GM23338 (cell line): ENCODE data around the gene SH2D4B. TPM values are rescaled to one million over a fixed set of nuclear protein-coding genes. Genes with fewer than 3 reads are reported as not detected.

ENCODE experiments used
- ATAC-seq: fragments of 200-7000 bp; cut with Tn5 transposase; 3 replicates; pipeline ENCODE4 v1.9.1; 2020
- DNase-seq: peaks from one replicate; pipeline ENCODE4 v3.0.0-alpha.2; 2015; ENCODE audit warnings: low spot score
- H2AFZ ChIP-seq: fragments of 200-600 bp; sonication (generic); 2 replicates; pipeline ENCODE4 v1.8.0; 2016; ENCODE audit warnings: antibody characterized with exemption, mild to moderate bottlenecking, moderate library complexity
- H3F3A ChIP-seq: fragments of 200-600 bp; sonication (generic); replicated peaks from 2 replicates; pipeline ENCODE4 v1.8.0; 2017; ENCODE audit warnings: antibody characterized with exemption, mixed run types, low read depth
- H3K27ac ChIP-seq: fragments of 200-600 bp; sonication (generic); 2 replicates; pipeline ENCODE4 v1.6.1; 2016; ENCODE audit warnings: low read depth
- H3K27me3 ChIP-seq: fragments of 200-600 bp; sonication (generic); 2 replicates; pipeline ENCODE4 v1.8.0; 2016; ENCODE audit warnings: mild to moderate bottlenecking, mixed run types, moderate library complexity; ENCODE audit not compliant: insufficient read depth
- H3K36me3 ChIP-seq: fragments of 200-600 bp; sonication (generic); 2 replicates; pipeline ENCODE4 v1.8.0; 2016; ENCODE audit warnings: mild to moderate bottlenecking; ENCODE audit not compliant: insufficient read depth
- H3K4me1 ChIP-seq: fragments of 200-600 bp; sonication (generic); 2 replicates; pipeline ENCODE4 v1.8.0; 2016; ENCODE audit warnings: mild to moderate bottlenecking, moderate library complexity; ENCODE audit not compliant: insufficient read depth
- H3K4me2 ChIP-seq: fragments of 200-600 bp; sonication (generic); 2 replicates; pipeline ENCODE4 v1.7.1; 2017; ENCODE audit warnings: mixed run types
- H3K4me3 ChIP-seq: fragments of 200-600 bp; sonication (generic); 2 replicates; pipeline ENCODE4 v1.6.1; 2016; ENCODE audit warnings: mixed run types
- H3K79me2 ChIP-seq: fragments of 200-600 bp; sonication (generic); replicated peaks from 2 replicates; pipeline ENCODE4 v1.8.0; 2017; ENCODE audit warnings: mild to moderate bottlenecking; ENCODE audit not compliant: insufficient read depth
- H3K9me2 ChIP-seq: fragments of 200-600 bp; sonication (generic); 2 replicates; pipeline ENCODE4 v1.8.0; 2017; ENCODE audit not compliant: insufficient read depth
- H4K20me1 ChIP-seq: fragments of 200-600 bp; sonication (generic); replicated peaks from 2 replicates; pipeline ENCODE4 v1.8.0; 2017; ENCODE audit warnings: mild to moderate bottlenecking; ENCODE audit not compliant: insufficient read depth
- H3K27ac Mint-ChIP-seq: 2 replicates; pipeline ENCODE4 v1.8.0; 2020; ENCODE audit warnings: inconsistent platforms, mild to moderate bottlenecking, moderate library complexity, mixed read lengths
- H3K27me3 Mint-ChIP-seq: 3 replicates; pipeline ENCODE4 v1.8.0; 2022; ENCODE audit warnings: low read depth, mild to moderate bottlenecking, moderate library complexity, mixed read lengths, inconsistent platforms; ENCODE audit not compliant: insufficient read depth, poor library complexity
- H3K36me3 Mint-ChIP-seq: 3 replicates; pipeline ENCODE4 v1.8.0; 2021; ENCODE audit warnings: low read depth, mild to moderate bottlenecking, inconsistent platforms, moderate library complexity, mixed read lengths
- H3K4me1 Mint-ChIP-seq: 3 replicates; pipeline ENCODE4 v1.8.0; 2020; ENCODE audit warnings: mild to moderate bottlenecking, inconsistent platforms, mixed read lengths
- H3K4me3 Mint-ChIP-seq: 3 replicates; pipeline ENCODE4 v1.8.0; 2021; ENCODE audit warnings: moderate library complexity, mild to moderate bottlenecking, inconsistent platforms, mixed read lengths
- H3K9me3 Mint-ChIP-seq: 3 replicates; pipeline ENCODE4 v1.8.0; 2020; ENCODE audit warnings: moderate library complexity, mild to moderate bottlenecking, inconsistent platforms, mixed read lengths
- CREB1 ChIP-seq: fragments of 250-450 bp; sonication (Bioruptor Pico); IDR thresholded peaks from 2 replicates; pipeline ENCODE4 v1.5.0; 2020; ENCODE audit warnings: low read depth, mild to moderate bottlenecking, moderate library complexity
- ETS1 ChIP-seq: IDR thresholded peaks from 2 replicates; pipeline ENCODE4 v1.6.1; 2016; ENCODE audit warnings: antibody characterized with exemption
- EZH2 ChIP-seq: fragments of 200-600 bp; sonication (generic); IDR thresholded peaks from one replicate; pipeline ENCODE4 v1.8.0; 2017; ENCODE audit warnings: antibody characterized with exemption, mild to moderate bottlenecking, low read depth; ENCODE audit not compliant: unreplicated experiment
- EZH2phosphoT487 ChIP-seq: fragments of 200-600 bp; sonication (generic); IDR thresholded peaks from one replicate; pipeline ENCODE4 v1.8.1; 2018; ENCODE audit warnings: antibody characterized with exemption; ENCODE audit not compliant: unreplicated experiment
- JUNB ChIP-seq: IDR thresholded peaks from one replicate; pipeline ENCODE4 v1.6.1; 2016; ENCODE audit warnings: antibody characterized with exemption; ENCODE audit not compliant: unreplicated experiment
- NANOG ChIP-seq: IDR thresholded peaks from 2 replicates; pipeline ENCODE4 v1.6.1; 2016; ENCODE audit warnings: antibody characterized with exemption, borderline replicate concordance
- POLR2AphosphoS5 ChIP-seq: IDR thresholded peaks from 2 replicates; pipeline ENCODE4 v1.6.1; 2016; ENCODE audit warnings: antibody characterized with exemption, low read depth
- REST ChIP-seq: IDR thresholded peaks from one replicate; pipeline ENCODE4 v1.6.1; 2018; ENCODE audit warnings: antibody characterized with exemption; ENCODE audit not compliant: unreplicated experiment
- STAT1 ChIP-seq: IDR thresholded peaks from one replicate; pipeline ENCODE4 v1.6.1; 2016; ENCODE audit warnings: antibody characterized with exemption; ENCODE audit not compliant: unreplicated experiment
- ZNF114 ChIP-seq: fragments of 250-450 bp; sonication (Bioruptor Pico); IDR thresholded peaks from 2 replicates; pipeline ENCODE4 v1.5.0; 2020; ENCODE audit warnings: mild to moderate bottlenecking, moderate library complexity
- ZNF331 ChIP-seq: fragments of 250-450 bp; sonication (Bioruptor Pico); IDR thresholded peaks from 2 replicates; pipeline ENCODE4 v1.5.0; 2020; ENCODE audit warnings: low read depth, mild to moderate bottlenecking, moderate library complexity
- polyA plus RNA-seq: library from polyadenylated mRNA; unstranded; fragments of >200 nt; fragmentation: Nextera tagmentation; extraction: Ambion mirVana; gene quantifications from 2 replicates; pipeline ENCODE4 v1.2.1, GENCODE V29; 2016
- total RNA-seq: library from RNA; depleted of rRNA; stranded (reverse); fragments of >200 nt; shearing (Covaris generic); gene quantifications from 2 replicates; pipeline ENCODE4 v1.2.3, GENCODE V29; 2014
- TF ChIP-seq, protein P1 (sequence below): fragments of 250-450 bp; sonication (Bioruptor Pico); IDR thresholded peaks from 2 replicates; pipeline ENCODE4 v1.5.0; 2020; ENCODE audit warnings: mild to moderate bottlenecking, moderate library complexity
- TF ChIP-seq, protein P2 (sequence below), 2 experiments: fragments of 200-600 bp in 1 of 2; sonication (generic) in 1 of 2; conservative IDR thresholded peaks; 2 replicates each; pipeline versions ENCODE4 v1.5.1 to v1.6.1; 2016 to 2017; ENCODE audit warnings: antibody characterized with exemption in 2 of 2, low read depth in 2 of 2, mild to moderate bottlenecking in 2 of 2, moderate library complexity in 1 of 2

Gene SH2D4B
- total and polyA plus RNA-seq, 2 experiments from 2014 or later: 0.08 TPM; not detected in 1

GRCh38 chr10:80518807-80519360, 18.8 kb upstream of the SH2D4B start:
- no peaks in the 10 kb centered on the region for H3K9me2 ChIP-seq
- H4K20me1 ChIP-seq: no peaks in the 10 kb centered on the region; the same call in 1 of the 2 replicates
- no peak for TF ChIP-seq STAT1
- TF ChIP-seq JUNB: no peak
- no peak for TF ChIP-seq ZNF114 (CRISPR knock-in tag)
- no peak for TF ChIP-seq ETS1
- no peak for TF ChIP-seq ZNF331
- TF ChIP-seq, protein P1, sequence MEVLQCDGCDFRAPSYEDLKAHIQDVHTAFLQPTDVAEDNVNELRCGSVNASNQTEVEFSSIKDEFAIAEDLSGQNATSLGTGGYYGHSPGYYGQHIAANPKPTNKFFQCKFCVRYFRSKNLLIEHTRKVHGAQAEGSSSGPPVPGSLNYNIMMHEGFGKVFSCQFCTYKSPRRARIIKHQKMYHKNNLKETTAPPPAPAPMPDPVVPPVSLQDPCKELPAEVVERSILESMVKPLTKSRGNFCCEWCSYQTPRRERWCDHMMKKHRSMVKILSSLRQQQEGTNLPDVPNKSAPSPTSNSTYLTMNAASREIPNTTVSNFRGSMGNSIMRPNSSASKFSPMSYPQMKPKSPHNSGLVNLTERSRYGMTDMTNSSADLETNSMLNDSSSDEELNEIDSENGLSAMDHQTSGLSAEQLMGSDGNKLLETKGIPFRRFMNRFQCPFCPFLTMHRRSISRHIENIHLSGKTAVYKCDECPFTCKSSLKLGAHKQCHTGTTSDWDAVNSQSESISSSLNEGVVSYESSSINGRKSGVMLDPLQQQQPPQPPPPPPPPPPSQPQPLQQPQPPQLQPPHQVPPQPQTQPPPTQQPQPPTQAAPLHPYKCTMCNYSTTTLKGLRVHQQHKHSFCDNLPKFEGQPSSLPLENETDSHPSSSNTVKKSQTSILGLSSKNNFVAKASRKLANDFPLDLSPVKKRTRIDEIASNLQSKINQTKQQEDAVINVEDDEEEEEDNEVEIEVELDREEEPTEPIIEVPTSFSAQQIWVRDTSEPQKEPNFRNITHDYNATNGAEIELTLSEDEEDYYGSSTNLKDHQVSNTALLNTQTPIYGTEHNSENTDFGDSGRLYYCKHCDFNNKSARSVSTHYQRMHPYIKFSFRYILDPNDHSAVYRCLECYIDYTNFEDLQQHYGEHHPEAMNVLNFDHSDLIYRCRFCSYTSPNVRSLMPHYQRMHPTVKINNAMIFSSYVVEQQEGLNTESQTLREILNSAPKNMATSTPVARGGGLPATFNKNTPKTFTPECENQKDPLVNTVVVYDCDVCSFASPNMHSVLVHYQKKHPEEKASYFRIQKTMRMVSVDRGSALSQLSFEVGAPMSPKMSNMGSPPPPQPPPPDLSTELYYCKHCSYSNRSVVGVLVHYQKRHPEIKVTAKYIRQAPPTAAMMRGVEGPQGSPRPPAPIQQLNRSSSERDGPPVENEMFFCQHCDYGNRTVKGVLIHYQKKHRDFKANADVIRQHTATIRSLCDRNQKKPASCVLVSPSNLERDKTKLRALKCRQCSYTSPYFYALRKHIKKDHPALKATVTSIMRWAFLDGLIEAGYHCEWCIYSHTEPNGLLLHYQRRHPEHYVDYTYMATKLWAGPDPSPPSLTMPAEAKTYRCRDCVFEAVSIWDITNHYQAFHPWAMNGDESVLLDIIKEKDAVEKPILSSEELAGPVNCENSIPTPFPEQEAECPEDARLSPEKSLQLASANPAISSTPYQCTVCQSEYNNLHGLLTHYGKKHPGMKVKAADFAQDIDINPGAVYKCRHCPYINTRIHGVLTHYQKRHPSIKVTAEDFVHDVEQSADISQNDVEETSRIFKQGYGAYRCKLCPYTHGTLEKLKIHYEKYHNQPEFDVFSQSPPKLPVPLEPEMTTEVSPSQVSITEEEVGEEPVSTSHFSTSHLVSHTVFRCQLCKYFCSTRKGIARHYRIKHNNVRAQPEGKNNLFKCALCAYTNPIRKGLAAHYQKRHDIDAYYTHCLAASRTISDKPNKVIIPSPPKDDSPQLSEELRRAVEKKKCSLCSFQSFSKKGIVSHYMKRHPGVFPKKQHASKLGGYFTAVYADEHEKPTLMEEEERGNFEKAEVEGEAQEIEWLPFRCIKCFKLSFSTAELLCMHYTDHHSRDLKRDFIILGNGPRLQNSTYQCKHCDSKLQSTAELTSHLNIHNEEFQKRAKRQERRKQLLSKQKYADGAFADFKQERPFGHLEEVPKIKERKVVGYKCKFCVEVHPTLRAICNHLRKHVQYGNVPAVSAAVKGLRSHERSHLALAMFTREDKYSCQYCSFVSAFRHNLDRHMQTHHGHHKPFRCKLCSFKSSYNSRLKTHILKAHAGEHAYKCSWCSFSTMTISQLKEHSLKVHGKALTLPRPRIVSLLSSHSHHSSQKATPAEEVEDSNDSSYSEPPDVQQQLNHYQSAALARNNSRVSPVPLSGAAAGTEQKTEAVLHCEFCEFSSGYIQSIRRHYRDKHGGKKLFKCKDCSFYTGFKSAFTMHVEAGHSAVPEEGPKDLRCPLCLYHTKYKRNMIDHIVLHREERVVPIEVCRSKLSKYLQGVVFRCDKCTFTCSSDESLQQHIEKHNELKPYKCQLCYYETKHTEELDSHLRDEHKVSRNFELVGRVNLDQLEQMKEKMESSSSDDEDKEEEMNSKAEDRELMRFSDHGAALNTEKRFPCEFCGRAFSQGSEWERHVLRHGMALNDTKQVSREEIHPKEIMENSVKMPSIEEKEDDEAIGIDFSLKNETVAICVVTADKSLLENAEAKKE: no peak
- no peak for TF ChIP-seq POLR2AphosphoS5
- TF ChIP-seq, protein P2, sequence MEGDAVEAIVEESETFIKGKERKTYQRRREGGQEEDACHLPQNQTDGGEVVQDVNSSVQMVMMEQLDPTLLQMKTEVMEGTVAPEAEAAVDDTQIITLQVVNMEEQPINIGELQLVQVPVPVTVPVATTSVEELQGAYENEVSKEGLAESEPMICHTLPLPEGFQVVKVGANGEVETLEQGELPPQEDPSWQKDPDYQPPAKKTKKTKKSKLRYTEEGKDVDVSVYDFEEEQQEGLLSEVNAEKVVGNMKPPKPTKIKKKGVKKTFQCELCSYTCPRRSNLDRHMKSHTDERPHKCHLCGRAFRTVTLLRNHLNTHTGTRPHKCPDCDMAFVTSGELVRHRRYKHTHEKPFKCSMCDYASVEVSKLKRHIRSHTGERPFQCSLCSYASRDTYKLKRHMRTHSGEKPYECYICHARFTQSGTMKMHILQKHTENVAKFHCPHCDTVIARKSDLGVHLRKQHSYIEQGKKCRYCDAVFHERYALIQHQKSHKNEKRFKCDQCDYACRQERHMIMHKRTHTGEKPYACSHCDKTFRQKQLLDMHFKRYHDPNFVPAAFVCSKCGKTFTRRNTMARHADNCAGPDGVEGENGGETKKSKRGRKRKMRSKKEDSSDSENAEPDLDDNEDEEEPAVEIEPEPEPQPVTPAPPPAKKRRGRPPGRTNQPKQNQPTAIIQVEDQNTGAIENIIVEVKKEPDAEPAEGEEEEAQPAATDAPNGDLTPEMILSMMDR (conservative IDR thresholded peaks at IDR 0.05; ENCODE audit: low read depth in 2 of 2): no peak
- TF ChIP-seq EZH2: no peak
- no peak for TF ChIP-seq REST
- no peak for TF ChIP-seq NANOG
- no peak for TF ChIP-seq EZH2phosphoT487
- TF ChIP-seq CREB1: no peak
- H3K27ac ChIP-seq: no peak overlapping the region
- H3K4me1 Mint-ChIP-seq: peaks cover 8% of the 10 kb centered on the region; the same call in 2 of the 3 replicates
- H3K4me1 ChIP-seq: no peaks in the 10 kb centered on the region
- H3K9me3 Mint-ChIP-seq: no peaks in the 10 kb centered on the region
- H3K27me3 ChIP-seq: no peaks in the 10 kb centered on the region
- H3K79me2 ChIP-seq: no peaks in the 10 kb centered on the region
- no peak overlapping the region for H3K4me3 Mint-ChIP-seq
- peaks cover 11% of the 10 kb centered on the region for H3K27me3 Mint-ChIP-seq
- no peaks in the 10 kb centered on the region for H3F3A ChIP-seq
- peaks cover 54% of the 10 kb centered on the region for H3K36me3 Mint-ChIP-seq
- no peak overlapping the region for H3K4me3 ChIP-seq
- 0 out of 2 replicates have a peak, but pooled peaks cover 3% of the 10 kb centered on the region for H3K36me3 ChIP-seq
- ATAC-seq (no peak), DNase-seq (no peak)
- no peak overlapping the region for H3K4me2 ChIP-seq
- no peak overlapping the region for H2AFZ ChIP-seq
- H3K27ac Mint-ChIP-seq: no peak overlapping the region
